ENCODE results near the gene INO80E.
"Not testable (repeated sequence)": the region's sequence is repeated elsewhere in the genome, so short reads cannot be mapped to it uniquely, and the experiment has no call there.

INO80E gene

DNA sequence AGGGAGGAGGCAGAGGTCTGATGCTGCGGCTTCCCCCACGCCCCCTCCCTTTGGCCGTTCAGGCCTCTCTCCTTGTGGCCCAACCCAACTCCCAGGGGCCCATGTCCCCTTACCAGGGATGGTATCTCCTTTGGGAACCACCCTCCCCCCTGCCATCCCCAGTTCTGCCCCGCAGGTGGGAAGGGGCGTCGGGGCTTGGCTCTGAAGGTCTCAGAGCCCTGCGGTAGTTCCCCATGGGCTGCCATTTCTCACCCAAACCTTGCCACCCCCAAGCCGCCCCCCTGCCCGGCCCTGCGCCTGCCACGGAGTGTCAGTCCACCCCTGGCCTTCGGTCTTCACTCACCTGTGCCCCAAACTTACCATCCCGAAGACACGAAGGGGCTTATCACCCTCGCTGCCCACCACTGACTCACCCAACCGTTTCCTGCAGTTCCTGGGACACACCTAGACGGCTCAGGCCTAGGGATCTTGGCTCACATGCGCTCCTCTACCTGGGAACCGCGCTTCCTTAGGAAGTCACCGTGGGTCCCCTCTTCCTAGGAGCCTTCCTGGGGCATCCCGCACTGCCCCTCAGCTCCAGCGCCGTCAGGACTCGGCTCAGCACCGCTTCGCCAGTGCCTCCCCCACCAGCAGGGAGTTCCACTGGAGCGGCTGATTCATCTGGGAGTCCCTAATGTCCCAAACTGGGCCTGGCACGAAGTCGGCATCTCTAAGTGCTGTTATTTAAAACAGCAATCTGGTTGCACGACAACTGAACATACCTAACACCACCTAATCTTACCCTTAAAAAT, 15.9 kb downstream of the INO80E start:
- Histone ChIP-seq H3K27me3 (ENCODE audit: insufficient read depth, low read depth, severe bottlenecking) (no peaks in the 10 kb centered on the region), H3K36me3 (no peaks in the 10 kb centered on the region), H3K27ac (no peak overlapping the region), H3K4me3 (ENCODE audit: low read depth, low read length) (peak overlapping the region; percentile 66), H3K9me3 (ENCODE audit: severe bottlenecking) (no peaks in the 10 kb centered on the region)
- DNase-seq: no peak
- TF ChIP-seq, protein P1, sequence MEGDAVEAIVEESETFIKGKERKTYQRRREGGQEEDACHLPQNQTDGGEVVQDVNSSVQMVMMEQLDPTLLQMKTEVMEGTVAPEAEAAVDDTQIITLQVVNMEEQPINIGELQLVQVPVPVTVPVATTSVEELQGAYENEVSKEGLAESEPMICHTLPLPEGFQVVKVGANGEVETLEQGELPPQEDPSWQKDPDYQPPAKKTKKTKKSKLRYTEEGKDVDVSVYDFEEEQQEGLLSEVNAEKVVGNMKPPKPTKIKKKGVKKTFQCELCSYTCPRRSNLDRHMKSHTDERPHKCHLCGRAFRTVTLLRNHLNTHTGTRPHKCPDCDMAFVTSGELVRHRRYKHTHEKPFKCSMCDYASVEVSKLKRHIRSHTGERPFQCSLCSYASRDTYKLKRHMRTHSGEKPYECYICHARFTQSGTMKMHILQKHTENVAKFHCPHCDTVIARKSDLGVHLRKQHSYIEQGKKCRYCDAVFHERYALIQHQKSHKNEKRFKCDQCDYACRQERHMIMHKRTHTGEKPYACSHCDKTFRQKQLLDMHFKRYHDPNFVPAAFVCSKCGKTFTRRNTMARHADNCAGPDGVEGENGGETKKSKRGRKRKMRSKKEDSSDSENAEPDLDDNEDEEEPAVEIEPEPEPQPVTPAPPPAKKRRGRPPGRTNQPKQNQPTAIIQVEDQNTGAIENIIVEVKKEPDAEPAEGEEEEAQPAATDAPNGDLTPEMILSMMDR (IDR thresholded peaks at IDR 0.05; ENCODE audit: low read depth, low read length): no peak

DNA sequence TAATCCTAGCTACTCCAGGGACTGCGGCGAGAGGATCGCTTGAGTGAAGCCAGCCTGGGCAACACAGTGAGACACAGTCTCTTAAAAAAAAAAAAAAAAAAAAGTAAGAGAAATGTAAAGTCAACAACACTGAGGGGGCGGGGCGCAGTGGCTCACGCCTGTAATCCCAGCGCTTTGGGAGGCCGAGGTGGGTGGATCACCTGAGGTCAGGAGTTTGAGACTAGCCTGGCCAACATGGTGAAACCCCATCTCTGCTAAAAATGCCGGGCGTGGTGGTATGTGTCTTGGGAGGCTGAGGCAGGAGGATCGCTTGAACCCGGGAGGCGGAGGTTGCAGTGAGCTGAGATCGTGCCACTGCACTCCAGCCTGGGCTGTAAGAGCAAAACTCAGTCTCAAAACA, 16.6 kb downstream of the INO80E start:
- not testable (repeated sequence) for DNase-seq; H3K36me3 ChIP-seq; H3K9me3 ChIP-seq (ENCODE audit: severe bottlenecking); H3K27ac ChIP-seq; H3K27me3 ChIP-seq (ENCODE audit: insufficient read depth, low read depth, severe bottlenecking); H3K4me3 ChIP-seq (ENCODE audit: low read depth, low read length)

DNA sequence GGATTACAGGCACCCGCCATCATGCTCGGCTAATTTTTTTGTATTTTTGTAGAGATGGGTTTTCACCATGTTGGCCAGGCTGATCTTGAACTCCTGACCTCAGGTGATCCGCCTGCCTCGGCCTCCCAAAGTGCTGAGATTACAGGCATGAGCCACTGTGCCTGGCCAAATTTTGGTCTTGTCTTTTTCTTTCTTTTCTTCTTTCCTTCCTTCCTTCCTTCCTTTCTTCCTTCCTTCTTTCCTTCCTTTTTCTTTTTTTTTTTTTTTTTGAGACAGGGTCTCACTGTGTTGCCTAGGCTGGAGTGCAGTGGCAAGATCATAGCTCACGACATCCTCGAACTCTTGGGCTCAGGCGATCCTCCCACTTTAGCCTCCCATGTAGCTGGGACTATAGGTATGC, 19.4 kb downstream of the INO80E start:
- H3K36me3 ChIP-seq; DNase-seq; H3K9me3 ChIP-seq (ENCODE audit: severe bottlenecking); H3K27me3 ChIP-seq (ENCODE audit: insufficient read depth, low read depth, severe bottlenecking); H3K4me3 ChIP-seq (ENCODE audit: low read depth, low read length); H3K27ac ChIP-seq: not testable (repeated sequence)

DNA sequence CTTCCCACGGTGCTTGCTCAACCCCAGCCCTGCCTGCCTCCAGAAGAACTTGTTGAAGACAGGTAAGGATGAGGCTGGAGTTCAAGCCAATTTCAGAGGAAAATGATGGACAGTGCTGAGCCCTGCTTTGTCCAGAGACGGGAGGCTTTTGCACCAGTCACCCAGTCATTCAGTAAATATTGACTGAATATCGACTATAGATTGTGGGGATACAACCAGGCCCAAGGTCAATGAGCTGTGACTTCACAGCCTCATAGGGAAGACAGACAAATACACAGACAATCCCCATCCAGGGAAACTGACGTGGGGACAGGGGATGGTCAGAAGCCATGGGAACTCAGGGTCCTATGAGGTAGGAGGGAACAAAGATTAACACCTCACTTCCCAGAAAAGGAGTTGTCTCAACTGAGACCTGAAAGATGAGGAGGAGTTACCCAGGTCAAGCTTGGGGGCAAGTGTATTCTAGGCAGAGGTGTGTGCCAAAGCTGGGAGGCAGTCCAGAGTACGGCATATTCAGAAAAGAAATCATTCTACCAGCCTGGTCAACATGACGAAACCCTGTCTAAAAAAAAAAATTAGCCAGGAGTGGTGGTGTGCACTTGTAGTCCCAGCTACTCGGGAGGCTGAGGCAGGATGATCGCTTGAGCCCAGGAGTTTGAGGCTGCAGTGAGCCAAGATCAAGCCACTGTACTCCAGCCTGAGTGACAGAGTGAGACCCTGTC, 20.7 kb downstream of the INO80E start:
- DNase-seq: no peak
- no peaks in the 10 kb centered on the region for H3K9me3 ChIP-seq (ENCODE audit: severe bottlenecking)
- TF ChIP-seq, protein P1 (IDR thresholded peaks at IDR 0.05; ENCODE audit: low read depth, low read length): no peak
- no peaks in the 10 kb centered on the region for H3K27me3 ChIP-seq (ENCODE audit: insufficient read depth, low read depth, severe bottlenecking)
- H3K4me3 ChIP-seq (ENCODE audit: low read depth, low read length): no peak overlapping the region
- no peaks in the 10 kb centered on the region for H3K36me3 ChIP-seq
- no peak overlapping the region for H3K27ac ChIP-seq

DNA sequence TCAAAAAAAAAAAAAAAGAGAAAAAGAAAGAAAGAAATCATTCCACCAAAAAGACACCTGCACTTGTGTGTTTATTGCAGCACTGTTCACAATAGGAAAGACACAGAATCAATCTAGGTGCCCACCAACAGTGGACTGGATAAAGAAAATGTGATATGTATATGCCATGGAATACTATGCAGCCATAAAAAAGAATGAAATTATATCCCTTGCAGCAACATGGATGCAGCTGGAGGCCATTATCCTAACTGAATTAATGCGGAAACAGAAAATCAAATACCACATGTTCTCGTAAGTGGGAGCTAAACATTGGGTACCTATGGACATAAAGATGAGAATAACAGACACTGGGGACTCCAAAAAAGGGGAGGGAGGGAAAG, 21.2 kb downstream of the INO80E start:
- TF ChIP-seq, protein P1 (IDR thresholded peaks at IDR 0.05; ENCODE audit: low read depth, low read length): no peak
- Histone ChIP-seq H3K27me3 (ENCODE audit: insufficient read depth, low read depth, severe bottlenecking) (no peaks in the 10 kb centered on the region), H3K9me3 (ENCODE audit: severe bottlenecking) (no peaks in the 10 kb centered on the region), H3K36me3 (no peaks in the 10 kb centered on the region), H3K27ac (no peak overlapping the region), H3K4me3 (ENCODE audit: low read depth, low read length) (no peak overlapping the region)
- no peak for DNase-seq

DNA sequence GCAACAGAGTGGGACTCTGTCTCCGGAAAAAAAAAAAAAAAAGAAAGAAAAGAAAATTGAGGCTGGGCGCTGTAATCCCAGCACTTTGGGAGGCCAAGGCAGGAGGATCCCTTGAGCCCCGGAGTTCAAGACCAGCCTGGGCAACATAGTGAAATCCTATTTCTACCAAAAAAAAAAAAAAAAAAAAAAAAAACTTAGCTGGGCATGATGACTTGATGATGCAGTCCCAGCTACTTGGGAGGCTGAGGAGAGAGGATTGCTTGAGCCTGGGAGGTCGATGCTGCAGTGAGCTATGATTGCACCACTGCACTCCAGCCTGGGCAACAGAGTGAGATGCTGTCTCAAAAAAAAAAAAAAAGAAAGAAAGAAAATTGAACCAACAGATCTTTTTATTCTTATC, 21.9 kb downstream of the INO80E start:
- DNase-seq; H3K9me3 ChIP-seq (ENCODE audit: severe bottlenecking); H3K27ac ChIP-seq; H3K4me3 ChIP-seq (ENCODE audit: low read depth, low read length); H3K27me3 ChIP-seq (ENCODE audit: insufficient read depth, low read depth, severe bottlenecking); H3K36me3 ChIP-seq: not testable (repeated sequence)

DNA sequence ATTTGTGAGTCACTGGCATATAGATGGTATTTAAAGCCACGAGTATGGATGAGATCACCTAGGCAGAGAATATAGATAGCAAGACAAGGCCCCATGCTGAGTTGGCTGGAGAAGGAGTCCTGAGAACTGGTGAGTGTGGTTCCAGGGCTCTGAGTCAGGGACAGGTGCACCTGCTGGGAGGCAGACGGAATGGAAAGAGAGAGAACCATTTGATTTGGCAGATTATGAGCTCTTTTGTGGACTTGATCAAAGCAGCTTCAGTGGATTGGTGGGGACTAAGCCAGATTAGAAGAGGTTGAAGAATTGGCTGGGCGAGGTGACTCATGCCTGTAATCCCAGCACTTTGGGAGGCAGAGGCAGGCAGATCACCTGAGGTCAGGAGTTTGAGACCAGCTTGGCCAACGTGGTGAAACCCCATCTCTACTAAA, 22.7 kb downstream of the INO80E start:
- no peak overlapping the region for H3K4me3 ChIP-seq (ENCODE audit: low read depth, low read length)
- H3K27me3 ChIP-seq (ENCODE audit: insufficient read depth, low read depth, severe bottlenecking): no peaks in the 10 kb centered on the region
- H3K36me3 ChIP-seq: peaks cover 5% of the 10 kb centered on the region
- peak; percentile 72 for DNase-seq
- H3K27ac ChIP-seq: no peak overlapping the region
- H3K9me3 ChIP-seq (ENCODE audit: severe bottlenecking): no peaks in the 10 kb centered on the region
- TF ChIP-seq, protein P1 (IDR thresholded peaks at IDR 0.05; ENCODE audit: low read depth, low read length): no peak

Measured in WERI-Rb-1 (cell line).